Astrocyte of the spinal cord (primary cell): ENCODE data around the gene BLOC1S3.

ENCODE experiments used
- DNase-seq: peaks from one replicate; pipeline ENCODE4 v3.0.0; 2011; ENCODE audit warnings: low read depth, low spot score
- H3K4me3 ChIP-seq: 2 replicates; pipeline ENCODE4 v1.5.1; 2011; ENCODE audit warnings: low read depth, mild to moderate bottlenecking, low read length, moderate library complexity
- CTCF ChIP-seq: IDR thresholded peaks from 2 replicates; pipeline ENCODE4 v1.5.1; 2012; ENCODE audit warnings: low read depth, mild to moderate bottlenecking, low read length, inconsistent platforms
- in situ Hi-C: cut with HindIII; loops from 2 replicates; pipeline ENCODE4 v1.10.0; 2017; ENCODE audit warnings: low sequenced_read_pairs

The BLOC1S3 gene

GRCh38 chr19:45184115-45184514 lies 5.5 kb downstream of the BLOC1S3 start:
- no peak for TF ChIP-seq CTCF
- no peak for DNase-seq
- H3K4me3 ChIP-seq, result no peak overlapping the region
- in situ Hi-C loops, result no loop called here

- no peak for TF ChIP-seq CTCF
- in situ Hi-C loops, result no loop called here
- DNase-seq, result peak; percentile 50
- H3K4me3 ChIP-seq, result no peak overlapping the region
These were observed 8.1 kb downstream of the BLOC1S3 start for GRCh38 chr19:45186509-45187334.

GRCh38 chr19:45187421-45188100 lies 9.0 kb downstream of the BLOC1S3 start:
- in situ Hi-C loops, result no loop called here
- no peak overlapping the region for H3K4me3 ChIP-seq
- no peak for DNase-seq
- TF ChIP-seq CTCF, result peak; percentile 55

- H3K4me3 ChIP-seq, result no peak overlapping the region
- in situ Hi-C loops, result no loop called here
- no peak for DNase-seq
- TF ChIP-seq CTCF, result no peak
These were observed 11.4 kb downstream of the BLOC1S3 start for GRCh38 chr19:45189971-45190370.

GRCh38 chr19:45191375-45191774 lies 12.8 kb downstream of the BLOC1S3 start:
- TF ChIP-seq CTCF, result no peak
- in situ Hi-C loops, result no loop called here
- H3K4me3 ChIP-seq, result no peak overlapping the region
- DNase-seq, result no peak

GRCh38 chr19:45195764-45196163 lies 17.2 kb downstream of the BLOC1S3 start:
- no peak for DNase-seq
- in situ Hi-C loops, result no loop called here
- no peak overlapping the region for H3K4me3 ChIP-seq
- TF ChIP-seq CTCF, result no peak
